HG03095 (cell line): ENCODE results near the gene GOLGA2.

Experiments used
- ATAC-seq: cut with Tn5 transposase; IDR thresholded peaks from one replicate; pipeline ENCODE4 v1.9.1; 2021; ENCODE audit warnings: moderate library complexity; ENCODE audit not compliant: unreplicated experiment

GOLGA2 gene

GRCh38 chr9:128214571-128215490 is 61.0 kb downstream of the GOLGA2 start:
- ATAC-seq, result no peak

GRCh38 chr9:128213746-128214497 is 61.9 kb downstream of the GOLGA2 start:
- ATAC-seq, result no peak

- no peak for ATAC-seq
Observed at GRCh38 chr9:128211981-128212281, 63.9 kb downstream of the GOLGA2 start.

GRCh38 chr9:128211186-128211980 is 64.4 kb downstream of the GOLGA2 start:
- no peak for ATAC-seq

- ATAC-seq, result no peak
Observed at GRCh38 chr9:128208946-128209669, 66.7 kb downstream of the GOLGA2 start.

GRCh38 chr9:128208386-128208785 is 67.4 kb downstream of the GOLGA2 start:
- ATAC-seq, result no peak

GRCh38 chr9:128206916-128207910 is 68.6 kb downstream of the GOLGA2 start:
- no peak for ATAC-seq

GRCh38 chr9:128206484-128206883 is 69.3 kb downstream of the GOLGA2 start:
- no peak for ATAC-seq
